ENCODE measurements around the gene FBN1.

Gene FBN1

GRCh38 chr15:48642795-48643194 lies 2.7 kb downstream of the FBN1 start:
- no peaks in the 10 kb centered on the region for H3K36me3 Mint-ChIP-seq
- CTCF ChIA-PET, result no interaction called here
- peaks cover 6% of the 10 kb centered on the region for H3K4me1 Mint-ChIP-seq
- no peaks in the 10 kb centered on the region for H3K9me3 Mint-ChIP-seq
- H3K27me3 Mint-ChIP-seq, result peaks cover 53% of the 10 kb centered on the region
- no peak for DNase-seq
- no peak overlapping the region for H3K27ac Mint-ChIP-seq
- H3K4me3 Mint-ChIP-seq, result no peak overlapping the region

- CTCF ChIA-PET, result no interaction called here
These were observed 4.1 kb downstream of the FBN1 start for GRCh38 chr15:48641416-48641815.

GRCh38 chr15:48638963-48639362 lies 6.5 kb downstream of the FBN1 start:
- Mint-ChIP-seq H3K4me3 (no peak overlapping the region), H3K27ac (no peak overlapping the region), H3K9me3 (no peaks in the 10 kb centered on the region), H3K36me3 (no peaks in the 10 kb centered on the region), H3K4me1 (no peaks in the 10 kb centered on the region), H3K27me3 (peaks cover 21% of the 10 kb centered on the region)
- CTCF ChIA-PET, result no interaction called here
- no peak for DNase-seq

More at GRCh38 chr15:48641416-48641815, 4.1 kb downstream of the FBN1 start:
- H3K4me3 Mint-ChIP-seq, result no peak overlapping the region
- peaks cover 6% of the 10 kb centered on the region for H3K4me1 Mint-ChIP-seq
- H3K9me3 Mint-ChIP-seq, result no peaks in the 10 kb centered on the region
- no peak for DNase-seq
- no peak overlapping the region for H3K27ac Mint-ChIP-seq
- H3K36me3 Mint-ChIP-seq, result no peaks in the 10 kb centered on the region
- H3K27me3 Mint-ChIP-seq, result peaks cover 45% of the 10 kb centered on the region

- no peak overlapping the region for H3K27ac Mint-ChIP-seq
- no peak overlapping the region for H3K4me3 Mint-ChIP-seq
- H3K36me3 Mint-ChIP-seq, result no peaks in the 10 kb centered on the region
- H3K9me3 Mint-ChIP-seq, result no peaks in the 10 kb centered on the region
- CTCF ChIA-PET, result no interaction called here
- no peaks in the 10 kb centered on the region for H3K4me1 Mint-ChIP-seq
- no peak for DNase-seq
- peaks cover 9% of the 10 kb centered on the region for H3K27me3 Mint-ChIP-seq
These were observed 7.9 kb downstream of the FBN1 start for GRCh38 chr15:48637639-48638038.

- no peaks in the 10 kb centered on the region for H3K36me3 Mint-ChIP-seq
These were observed 9.0 kb downstream of the FBN1 start for GRCh38 chr15:48636511-48636910.

GRCh38 chr15:48634893-48635292 lies 10.6 kb downstream of the FBN1 start:
- Mint-ChIP-seq H3K27ac (no peak overlapping the region), H3K27me3 (no peaks in the 10 kb centered on the region), H3K4me1 (no peaks in the 10 kb centered on the region), H3K9me3 (no peaks in the 10 kb centered on the region), H3K4me3 (no peak overlapping the region), H3K36me3 (no peaks in the 10 kb centered on the region)
- CTCF ChIA-PET, result no interaction called here
- DNase-seq, result no peak

More at GRCh38 chr15:48636511-48636910, 9.0 kb downstream of the FBN1 start:
- peaks cover 5% of the 10 kb centered on the region for H3K27me3 Mint-ChIP-seq
- no peak overlapping the region for H3K27ac Mint-ChIP-seq
- CTCF ChIA-PET, result no interaction called here
- H3K9me3 Mint-ChIP-seq, result no peaks in the 10 kb centered on the region
- no peak for DNase-seq
- H3K4me3 Mint-ChIP-seq, result no peak overlapping the region
- H3K4me1 Mint-ChIP-seq, result no peaks in the 10 kb centered on the region

GRCh38 chr15:48634096-48634495 lies 11.4 kb downstream of the FBN1 start:
- no peak for DNase-seq
- H3K4me3 Mint-ChIP-seq, result no peak overlapping the region
- H3K36me3 Mint-ChIP-seq, result peaks cover under 1% of the 10 kb centered on the region
- no peaks in the 10 kb centered on the region for H3K27me3 Mint-ChIP-seq
- H3K4me1 Mint-ChIP-seq, result no peaks in the 10 kb centered on the region
- no peaks in the 10 kb centered on the region for H3K9me3 Mint-ChIP-seq
- no peak overlapping the region for H3K27ac Mint-ChIP-seq
- CTCF ChIA-PET, result no interaction called here

- H3K9me3 Mint-ChIP-seq, result no peaks in the 10 kb centered on the region
- CTCF ChIA-PET, result no interaction called here
- H3K27ac Mint-ChIP-seq, result no peak overlapping the region
- H3K27me3 Mint-ChIP-seq, result peaks cover 2% of the 10 kb centered on the region
- DNase-seq, result no peak
- peaks cover 2% of the 10 kb centered on the region for H3K36me3 Mint-ChIP-seq
- no peaks in the 10 kb centered on the region for H3K4me1 Mint-ChIP-seq
- H3K4me3 Mint-ChIP-seq, result no peak overlapping the region
These were observed 12.9 kb downstream of the FBN1 start for GRCh38 chr15:48632651-48633050.

GRCh38 chr15:48631176-48631770 lies 14.2 kb downstream of the FBN1 start:
- no peaks in the 10 kb centered on the region for H3K9me3 Mint-ChIP-seq
- no peaks in the 10 kb centered on the region for H3K4me1 Mint-ChIP-seq
- H3K4me3 Mint-ChIP-seq, result no peak overlapping the region
- no peak for DNase-seq
- H3K36me3 Mint-ChIP-seq, result peaks cover 2% of the 10 kb centered on the region
- H3K27me3 Mint-ChIP-seq, result peaks cover 3% of the 10 kb centered on the region
- CTCF ChIA-PET, result interaction anchor here (0.7 kb wide), 1 partner anchor 1777 kb away, joined by 3 read pairs; no protein-coding TSS in a partner anchor
- H3K27ac Mint-ChIP-seq, result no peak overlapping the region

GRCh38 chr15:48630245-48630644 lies 15.3 kb downstream of the FBN1 start:
- no peaks in the 10 kb centered on the region for H3K4me1 Mint-ChIP-seq
- no peak for DNase-seq
- peaks cover 3% of the 10 kb centered on the region for H3K27me3 Mint-ChIP-seq
- no peak overlapping the region for H3K27ac Mint-ChIP-seq
- no peaks in the 10 kb centered on the region for H3K9me3 Mint-ChIP-seq
- no peak overlapping the region for H3K4me3 Mint-ChIP-seq
- peaks cover 2% of the 10 kb centered on the region for H3K36me3 Mint-ChIP-seq
- CTCF ChIA-PET, result interaction anchor here (0.7 kb wide), 1 partner anchor 1776 kb away, joined by 3 read pairs; no protein-coding TSS in a partner anchor

- no peaks in the 10 kb centered on the region for H3K4me1 Mint-ChIP-seq
- H3K36me3 Mint-ChIP-seq, result peaks cover 2% of the 10 kb centered on the region
- H3K27ac Mint-ChIP-seq, result no peak overlapping the region
- no peaks in the 10 kb centered on the region for H3K9me3 Mint-ChIP-seq
- DNase-seq, result no peak
- CTCF ChIA-PET, result no interaction called here
- no peak overlapping the region for H3K4me3 Mint-ChIP-seq
- peaks cover 3% of the 10 kb centered on the region for H3K27me3 Mint-ChIP-seq
These were observed 16.7 kb downstream of the FBN1 start for GRCh38 chr15:48628832-48629231.

GRCh38 chr15:48627260-48627940 lies 18.1 kb downstream of the FBN1 start:
- H3K9me3 Mint-ChIP-seq, result no peaks in the 10 kb centered on the region
- no peak overlapping the region for H3K4me3 Mint-ChIP-seq
- DNase-seq, result no peak
- peaks cover 2% of the 10 kb centered on the region for H3K36me3 Mint-ChIP-seq
- CTCF ChIA-PET, result no interaction called here
- no peaks in the 10 kb centered on the region for H3K4me1 Mint-ChIP-seq
- no peak overlapping the region for H3K27ac Mint-ChIP-seq
- peaks cover 3% of the 10 kb centered on the region for H3K27me3 Mint-ChIP-seq

- DNase-seq, result no peak
- H3K4me1 Mint-ChIP-seq, result no peaks in the 10 kb centered on the region
- H3K4me3 Mint-ChIP-seq, result no peak overlapping the region
- no peak overlapping the region for H3K27ac Mint-ChIP-seq
- no peaks in the 10 kb centered on the region for H3K9me3 Mint-ChIP-seq
- peaks cover 3% of the 10 kb centered on the region for H3K27me3 Mint-ChIP-seq
- CTCF ChIA-PET, result interaction anchor here (0.7 kb wide), 1 partner anchor 21 kb away, joined by 3 read pairs; the partner anchor contains the start of gene FBN1
- H3K36me3 Mint-ChIP-seq, result peaks cover 2% of the 10 kb centered on the region
These were observed 20.4 kb downstream of the FBN1 start for GRCh38 chr15:48625126-48625525.

GRCh38 chr15:48624700-48625099 lies 20.8 kb downstream of the FBN1 start:
- Mint-ChIP-seq H3K36me3 (peaks cover 2% of the 10 kb centered on the region), H3K4me3 (no peak overlapping the region), H3K27ac (no peak overlapping the region), H3K27me3 (peaks cover 3% of the 10 kb centered on the region), H3K9me3 (no peaks in the 10 kb centered on the region), H3K4me1 (no peaks in the 10 kb centered on the region)
- CTCF ChIA-PET, result interaction anchor here (0.7 kb wide), 1 partner anchor 21 kb away, joined by 3 read pairs; the partner anchor contains the start of gene FBN1
- DNase-seq, result no peak

- H3K4me1 Mint-ChIP-seq, result no peaks in the 10 kb centered on the region
- no peak for DNase-seq
- H3K36me3 Mint-ChIP-seq, result no peaks in the 10 kb centered on the region
- CTCF ChIA-PET, result no interaction called here
- H3K4me3 Mint-ChIP-seq, result no peak overlapping the region
- peaks cover 8% of the 10 kb centered on the region for H3K27me3 Mint-ChIP-seq
- H3K9me3 Mint-ChIP-seq, result no peaks in the 10 kb centered on the region
- H3K27ac Mint-ChIP-seq, result no peak overlapping the region
These were observed 22.1 kb downstream of the FBN1 start for GRCh38 chr15:48623456-48623855.
